Skeletal muscle tissue (tissue), 4 donors: Measurements from ENCODE around the gene FUOM. TPM values are rescaled to one million over a fixed set of nuclear protein-coding genes. Genes with fewer than 3 reads are reported as not detected.
A peak's percentile ranks its signal among the peaks of the same experiment; 100 is the strongest.
"Not testable (repeated sequence)": the region's sequence is repeated elsewhere in the genome, so short reads cannot be mapped to it uniquely, and the experiment has no call there.

Source experiments
- H3K27ac ChIP-seq: one replicate; pipeline ENCODE4 v1.7.0; 2013; ENCODE audit warnings: mild to moderate bottlenecking, low read depth, low read length, inconsistent platforms
- H3K27me3 ChIP-seq, 3 donors: one replicate each; pipeline ENCODE4 v1.7.0; 2013; ENCODE audit warnings: low read length in 3 of 3; ENCODE audit not compliant: control insufficient read depth in 3 of 3, insufficient read depth in 3 of 3
- H3K36me3 ChIP-seq, 3 donors: one replicate each; pipeline ENCODE4 v1.7.0; 2013; ENCODE audit warnings: low read length in 3 of 3; ENCODE audit not compliant: control insufficient read depth in 3 of 3, insufficient read depth in 3 of 3
- H3K4me1 ChIP-seq, 3 donors: one replicate each; pipeline ENCODE4 v1.7.0; 2013; ENCODE audit warnings: low read length in 3 of 3, mild to moderate bottlenecking in 3 of 3; ENCODE audit not compliant: control insufficient read depth in 3 of 3, insufficient read depth in 3 of 3
- H3K4me3 ChIP-seq, 3 donors: one replicate each; pipeline ENCODE4 v1.7.0; 2013; ENCODE audit warnings: low read length in 3 of 3
- H3K9ac ChIP-seq, 3 donors: one replicate each; pipeline ENCODE4 v1.7.0; 2013; ENCODE audit warnings: low read length in 3 of 3, mild to moderate bottlenecking in 3 of 3, moderate library complexity in 2 of 3, low read depth in 1 of 3
- H3K9me3 ChIP-seq, 3 donors: one replicate each; pipeline ENCODE4 v1.7.0; 2013; ENCODE audit warnings: low read length in 3 of 3; ENCODE audit not compliant: control insufficient read depth in 3 of 3
- total RNA-seq: library from RNA; depleted of rRNA; stranded (reverse); fragments of >200 nt; gene quantifications from one replicate; pipeline ENCODE4 v1.2.3, GENCODE V29; 2014
- donor health status: Osteomylitis.

Gene FUOM
- total RNA-seq, 1 donor from 2014 or later, result 9.4 TPM

DNA sequence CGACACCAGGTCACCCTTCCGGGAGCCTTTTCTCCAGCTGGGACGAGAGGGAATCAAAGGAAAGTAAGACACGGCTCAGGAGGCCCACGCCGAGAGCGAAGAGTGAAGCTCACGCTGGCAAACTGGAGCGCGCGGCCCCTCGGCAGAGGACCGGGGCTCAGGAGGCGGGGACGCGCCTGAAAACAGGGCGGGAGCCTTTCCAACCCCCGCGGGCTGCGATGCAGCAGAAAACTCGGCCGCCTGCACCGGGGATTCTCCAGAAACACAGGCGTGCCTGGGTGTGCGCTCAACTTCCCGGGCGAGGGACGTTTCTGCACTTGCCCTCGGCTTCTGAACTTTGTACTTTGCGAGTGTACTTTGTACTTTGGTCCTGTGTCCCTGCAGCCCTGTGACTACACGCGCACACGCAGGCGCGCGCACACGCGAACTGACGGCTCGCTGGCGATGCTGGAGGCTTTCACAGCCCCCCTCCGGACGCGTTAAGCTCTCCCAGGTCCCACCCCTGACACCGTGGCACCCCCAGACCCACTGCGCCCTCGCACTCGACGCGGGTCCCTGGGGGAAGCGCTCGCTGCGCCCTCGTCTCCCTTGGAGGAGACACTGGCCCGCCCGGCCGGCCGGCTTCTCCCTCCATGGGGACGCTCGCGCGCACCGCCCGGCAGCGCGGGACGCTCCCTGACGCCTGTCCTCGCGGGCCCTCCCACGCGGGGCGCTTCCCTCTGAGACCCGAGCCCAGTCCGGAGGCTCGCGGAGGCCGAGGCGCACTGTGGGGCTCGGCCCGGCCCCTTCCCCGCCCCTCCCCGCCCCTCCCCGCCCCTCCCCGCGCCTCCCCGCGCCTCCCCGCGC, 20.7 kb upstream of the FUOM start:
- Histone ChIP-seq H3K27ac (peak overlapping the region; percentile 40), H3K9ac (peak overlapping the region; percentile 68 to 82 (median 70)), H3K27me3 (no peaks in the 10 kb centered on the region), H3K9me3 (no peaks in the 10 kb centered on the region), H3K4me3 (peak overlapping the region; percentile 83 to 95 (median 85)), H3K4me1 (peaks cover 8 to 29% (median 13%) of the 10 kb centered on the region in 3 donors), H3K36me3 (peaks cover 0 to 3% (median 2%) of the 10 kb centered on the region in 3 donors)

DNA sequence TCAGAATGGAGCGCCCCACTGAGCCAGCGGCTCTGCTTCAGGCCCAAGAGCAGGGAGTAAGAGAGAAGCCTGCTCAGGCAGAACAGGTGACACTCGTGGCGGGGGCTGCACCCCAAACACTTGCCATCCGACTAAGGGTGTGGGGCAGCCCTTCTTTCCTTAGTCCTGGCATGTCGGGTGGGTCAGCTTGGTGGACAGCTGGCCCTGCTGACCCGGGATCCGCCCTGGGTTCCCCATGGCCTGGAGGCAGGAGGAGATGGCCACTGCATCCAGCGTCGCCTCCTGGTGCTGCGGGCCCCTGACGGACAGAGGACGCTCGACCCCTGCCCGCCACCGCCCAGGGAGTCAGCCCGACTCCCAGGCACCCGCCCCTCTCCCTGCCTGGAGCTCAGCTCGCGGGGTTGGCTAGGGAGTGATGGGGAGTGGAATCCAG, 20.0 kb upstream of the FUOM start:
- Histone ChIP-seq H3K27ac (peak overlapping the region; percentile 40), H3K9me3 (no peaks in the 10 kb centered on the region), H3K36me3 (peaks cover 0 to 3% (median 2%) of the 10 kb centered on the region in 3 donors), H3K9ac (peak overlapping the region; percentile 68 to 82 (median 70)), H3K4me1 (peaks cover 8 to 29% (median 13%) of the 10 kb centered on the region in 3 donors), H3K4me3 (peak overlapping the region; percentile 83 to 95 (median 85)), H3K27me3 (no peaks in the 10 kb centered on the region)

DNA sequence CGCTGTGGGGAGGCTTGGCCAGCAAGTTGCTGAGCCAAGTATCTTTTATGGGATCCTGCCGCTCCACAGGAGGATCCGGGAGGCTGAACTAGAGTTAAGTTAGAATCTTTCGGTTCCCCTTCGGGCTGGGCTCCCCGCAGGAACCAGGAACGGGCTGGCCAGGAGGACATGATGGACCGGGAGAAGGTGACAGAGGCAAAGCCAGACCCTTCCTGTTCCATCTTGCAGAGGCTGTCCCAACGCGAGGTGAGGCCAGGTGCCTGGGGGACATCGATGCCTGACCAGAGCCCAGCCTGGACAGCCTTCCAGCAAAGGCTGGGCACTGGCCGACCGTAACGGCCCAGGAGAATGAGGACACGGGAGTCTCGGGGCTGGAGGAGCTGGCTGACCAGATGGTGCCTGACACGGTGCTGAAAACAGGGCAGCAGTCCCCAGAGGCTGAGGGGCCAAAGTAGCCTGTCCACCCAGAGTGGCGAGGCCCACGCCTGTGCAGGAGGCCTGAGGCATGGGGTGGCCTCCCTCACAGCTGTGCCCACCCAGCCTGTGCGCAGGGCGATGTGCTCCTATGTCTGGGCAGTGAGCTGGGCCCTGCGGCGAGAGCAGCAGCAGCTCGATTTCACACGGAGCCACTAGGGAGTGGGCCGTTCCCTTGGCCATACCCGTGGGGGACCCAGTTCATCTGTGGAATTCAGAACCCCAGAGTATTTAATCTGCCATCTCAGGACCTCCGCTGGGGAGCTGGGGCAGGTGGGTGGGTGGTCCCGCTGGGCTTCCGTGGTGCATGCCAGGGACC, 19.4 kb upstream of the FUOM start:
- H3K9me3 ChIP-seq, result no peaks in the 10 kb centered on the region
- H3K4me1 ChIP-seq, result peaks cover 10 to 31% (median 16%) of the 10 kb centered on the region in 3 donors
- peak overlapping the region in 1 of 3 donors; percentile 95 for H3K4me3 ChIP-seq
- H3K9ac ChIP-seq, result peak overlapping the region in 2 of 3 donors; percentile 68 to 82
- peaks cover 0 to 3% (median 2%) of the 10 kb centered on the region in 3 donors for H3K36me3 ChIP-seq
- H3K27ac ChIP-seq, result no peak overlapping the region
- no peaks in the 10 kb centered on the region for H3K27me3 ChIP-seq

DNA sequence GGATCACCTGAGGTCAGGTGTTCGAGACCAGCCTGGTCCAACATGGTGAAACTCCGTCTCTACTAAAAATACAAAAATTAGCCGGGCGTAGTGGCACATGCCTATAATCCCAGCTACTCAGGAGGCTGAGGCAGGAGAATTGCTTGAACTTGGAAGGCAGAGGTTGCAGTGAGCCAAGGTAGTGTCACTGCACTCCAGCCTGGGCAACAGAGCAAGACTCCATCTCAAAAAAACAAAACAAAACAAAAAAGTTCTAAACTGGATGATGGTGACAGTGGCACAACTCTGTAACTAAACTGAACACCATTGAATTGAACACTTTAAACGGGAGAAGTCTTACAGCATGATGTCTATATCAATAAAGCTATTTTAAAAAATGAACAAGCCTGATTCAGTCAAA, 18.4 kb upstream of the FUOM start:
- not testable (repeated sequence) for H3K9ac ChIP-seq, H3K27ac ChIP-seq, H3K36me3 ChIP-seq, H3K4me3 ChIP-seq, H3K27me3 ChIP-seq, H3K9me3 ChIP-seq
- peaks cover 13 to 38% (median 19%) of the 10 kb centered on the region in 3 donors for H3K4me1 ChIP-seq

DNA sequence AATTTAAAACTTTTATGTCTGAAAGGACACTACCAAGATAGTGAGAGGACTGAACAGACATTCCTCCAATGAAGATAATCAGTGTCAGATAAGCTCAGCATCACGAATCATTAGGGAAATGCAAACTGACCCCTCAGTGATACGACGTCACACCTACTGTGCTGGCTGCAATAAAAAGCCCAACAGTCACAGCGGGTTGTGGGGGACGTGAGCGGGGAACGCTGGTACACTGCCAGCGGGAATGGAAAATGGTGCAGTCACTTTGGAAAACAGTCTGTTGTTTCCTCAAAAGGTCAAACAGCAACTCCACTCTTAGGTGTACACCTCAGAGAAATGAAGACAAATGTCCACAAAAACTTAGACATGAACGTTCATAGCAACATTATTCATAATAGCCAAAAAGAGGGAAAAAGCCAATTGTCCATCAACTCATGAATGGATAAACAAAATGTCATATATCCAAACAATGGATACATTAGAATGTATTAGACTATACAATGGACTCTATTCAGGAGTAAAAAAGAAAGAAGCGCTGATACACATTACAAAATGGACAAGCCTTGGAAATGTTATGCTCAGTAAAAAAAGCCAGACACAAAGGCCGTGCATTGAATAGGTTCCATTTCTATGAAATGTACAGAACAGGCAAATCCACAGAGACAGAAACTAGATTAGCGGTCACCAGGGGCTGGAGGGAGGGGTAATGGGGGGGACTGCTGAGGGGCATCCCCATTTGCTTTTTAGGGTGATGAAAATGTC, 17.7 kb upstream of the FUOM start:
- Histone ChIP-seq H3K27ac (no peak overlapping the region), H3K4me1 (peaks cover 13 to 38% (median 19%) of the 10 kb centered on the region in 3 donors), H3K9ac (no peak overlapping the region), H3K36me3 (peaks cover 2 to 5% (median 5%) of the 10 kb centered on the region in 3 donors), H3K4me3 (no peak overlapping the region), H3K9me3 (no peaks in the 10 kb centered on the region), H3K27me3 (no peaks in the 10 kb centered on the region)

DNA sequence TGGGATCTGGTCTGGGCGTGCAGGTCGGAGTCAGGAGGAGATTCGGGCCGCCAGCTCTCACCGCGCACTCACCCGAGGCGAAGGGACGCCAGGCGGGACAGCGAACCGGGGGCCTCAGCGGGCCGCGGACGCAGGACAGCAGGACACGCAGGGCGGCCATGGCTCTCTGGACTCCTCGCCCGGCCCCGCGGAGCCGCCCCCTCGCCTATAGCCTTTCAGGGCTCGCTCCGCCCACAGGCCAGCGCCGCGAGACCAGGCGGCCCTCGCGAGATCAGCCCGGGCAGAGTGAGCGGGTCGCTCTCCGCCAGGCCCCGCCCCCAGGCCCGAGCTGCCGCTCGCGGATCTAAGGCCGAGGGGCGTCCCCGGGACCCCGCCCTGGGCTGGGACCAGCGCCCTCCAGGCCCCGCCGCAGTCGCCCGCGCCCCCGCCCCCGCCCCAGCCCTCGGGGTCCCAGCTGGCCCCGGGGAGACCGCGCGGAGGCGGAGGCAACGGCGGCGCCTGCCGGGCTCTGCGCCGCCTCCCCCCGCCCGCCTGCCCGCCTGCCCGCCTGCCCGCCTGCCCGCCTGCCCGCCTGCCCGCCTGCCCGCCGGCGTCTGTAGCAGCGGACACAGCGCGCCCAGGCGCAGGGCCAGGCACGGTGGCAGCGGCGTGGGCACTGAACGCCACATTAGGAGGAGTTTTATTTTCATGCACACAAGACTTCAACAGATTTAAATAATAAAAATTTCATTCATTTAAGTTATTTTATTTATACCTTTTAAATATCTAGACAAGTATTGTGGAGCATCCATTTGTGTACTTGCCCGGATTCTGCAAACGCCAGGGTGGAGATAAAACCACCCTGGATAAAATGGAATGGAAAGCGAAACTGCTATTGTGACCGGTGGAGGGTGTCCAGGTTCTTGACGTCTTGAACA, 15.6 kb upstream of the FUOM start, which contains the start of gene ECHS1:
Gene ECHS1, minus strand, starts transcription at position 181 of the 917 bp plus-strand sequence. Its CDS starts 21 bp downstream, at position 160.
- H3K36me3 ChIP-seq, result peaks cover 22 to 25% (median 25%) of the 10 kb centered on the region in 3 donors
- H3K9me3 ChIP-seq, result no peaks in the 10 kb centered on the region
- H3K9ac ChIP-seq, result peak within 1 kb of the TSS; percentile 65 to 87 (median 84)
- peak within 1 kb of the TSS; percentile 75 to 84 (median 81) for H3K4me3 ChIP-seq
- peak within 1 kb of the TSS; percentile 54 for H3K27ac ChIP-seq
- peaks cover 9 to 27% (median 13%) of the 10 kb centered on the region in 3 donors for H3K4me1 ChIP-seq
- no peaks in the 10 kb centered on the region for H3K27me3 ChIP-seq

DNA sequence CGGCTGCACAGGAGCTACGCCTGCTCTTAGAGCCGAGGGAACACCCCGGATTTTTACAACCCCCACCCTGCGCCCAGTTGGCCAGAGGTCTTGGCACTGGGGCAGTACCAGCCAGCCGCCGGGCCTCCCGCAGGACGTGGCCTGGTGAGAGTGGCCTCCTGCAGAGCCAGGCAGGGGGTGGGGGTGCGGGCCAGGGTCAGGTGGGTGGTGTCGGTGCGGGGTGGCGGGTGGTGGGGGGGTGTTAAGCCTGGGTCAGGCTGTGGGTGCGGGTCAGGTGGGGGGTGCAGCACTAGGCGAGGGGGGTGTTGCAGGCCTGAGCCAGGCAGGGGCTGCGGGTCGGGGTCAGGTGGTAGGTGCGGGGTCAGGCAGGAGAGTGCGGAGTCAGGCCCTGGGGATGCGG, 14.7 kb upstream of the FUOM start:
- no peak overlapping the region for H3K27ac ChIP-seq
- H3K9ac ChIP-seq, result peak overlapping the region in 1 of 3 donors; percentile 60

DNA sequence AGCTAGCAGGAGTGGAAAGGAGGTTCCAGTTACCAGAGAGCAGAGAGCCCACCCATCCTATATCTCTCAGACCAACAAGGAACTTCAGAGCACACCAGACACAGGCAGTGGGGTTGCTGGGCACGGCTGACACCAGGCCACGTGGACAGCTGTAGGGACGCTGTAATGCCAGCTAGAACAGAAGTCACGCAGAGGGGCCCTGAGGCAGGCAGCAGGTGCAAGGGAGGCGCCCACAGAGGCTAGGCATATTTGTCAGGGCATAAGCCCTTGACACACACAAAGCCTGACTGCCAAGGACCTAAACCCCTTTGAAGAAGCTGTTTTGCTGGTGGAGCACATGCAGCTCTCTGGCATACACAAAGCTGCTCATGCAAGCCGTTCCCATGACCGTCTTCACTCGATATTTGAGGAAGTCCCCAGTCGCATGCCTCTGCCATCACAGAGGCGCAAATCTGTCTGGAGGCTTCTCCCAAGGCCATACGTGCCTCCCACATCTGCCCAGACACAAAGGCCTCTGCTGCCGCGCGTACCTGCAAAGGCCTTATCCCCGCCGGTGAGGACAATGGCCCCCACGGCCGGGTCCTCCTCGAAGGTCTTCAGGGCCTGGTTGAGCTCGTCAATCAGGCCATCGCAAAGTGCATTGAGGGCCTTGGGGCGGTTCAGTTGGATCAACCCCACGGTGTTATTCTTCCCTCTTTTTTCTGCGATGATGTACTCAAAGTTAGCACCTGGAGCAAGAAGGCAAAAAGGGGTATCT, 12.4 kb upstream of the FUOM start:
- H3K9me3 ChIP-seq, result no peaks in the 10 kb centered on the region
- no peak overlapping the region for H3K9ac ChIP-seq
- no peak overlapping the region for H3K27ac ChIP-seq
- H3K4me3 ChIP-seq, result no peak overlapping the region
- H3K36me3 ChIP-seq, result peaks cover 44 to 48% (median 45%) of the 10 kb centered on the region in 3 donors
- no peaks in the 10 kb centered on the region for H3K27me3 ChIP-seq
- H3K4me1 ChIP-seq, result peaks cover 6 to 14% (median 9%) of the 10 kb centered on the region in 3 donors

More for the DNA sequence above, 14.7 kb upstream of the FUOM start:
- H3K4me1 ChIP-seq, result peaks cover 6 to 18% (median 9%) of the 10 kb centered on the region in 3 donors
- H3K4me3 ChIP-seq, result peak overlapping the region in 2 of 3 donors; percentile 41 to 46
- H3K9me3 ChIP-seq, result no peaks in the 10 kb centered on the region
- peaks cover 27 to 30% (median 28%) of the 10 kb centered on the region in 3 donors for H3K36me3 ChIP-seq
- no peaks in the 10 kb centered on the region for H3K27me3 ChIP-seq
